ENCODE measurements around the gene CDON. TPM values are rescaled to one million over a fixed set of nuclear protein-coding genes. Genes with fewer than 3 reads are reported as not detected.

The CDON gene
- total RNA-seq, 3 donors from 2014 or later (not counting 1 experiment from before 2014, with no cell fraction given): 0.25 to 0.38 TPM; not detected in 1

DNA sequence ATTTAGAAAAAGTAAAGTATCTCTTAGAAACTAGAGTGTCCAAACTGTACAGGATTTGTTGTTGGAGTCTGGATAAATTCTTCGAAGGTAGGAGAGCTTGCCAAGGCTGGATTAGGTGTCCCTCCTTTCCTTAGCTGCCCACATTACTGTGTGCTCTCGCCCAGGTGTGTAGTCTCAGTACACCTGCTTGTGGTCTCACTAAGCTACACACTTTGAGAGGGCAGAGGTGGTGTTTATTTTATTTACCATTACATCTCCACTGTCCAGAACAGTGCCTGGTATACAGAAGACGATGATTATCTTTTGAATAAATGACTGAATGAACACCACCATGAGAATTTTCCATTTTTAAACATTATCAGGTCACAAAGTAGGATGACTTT is 80.3 kb downstream of the CDON start:
- Histone ChIP-seq H3K27me3 (ENCODE audit: control insufficient read depth, insufficient read depth, low read length) (no peaks in the 10 kb centered on the region), H3K27ac (ENCODE audit: low read length) (no peak overlapping the region), H3K4me1 (ENCODE audit: control insufficient read depth, insufficient read depth, low read length) (no peaks in the 10 kb centered on the region), H3K36me3 (ENCODE audit: control insufficient read depth, insufficient read depth, low read length) (no peaks in the 10 kb centered on the region), H3K9me3 (ENCODE audit: control insufficient read depth, insufficient read depth, low read length) (no peaks in the 10 kb centered on the region), H3K4me3 (ENCODE audit: low read length) (no peak overlapping the region)
- 95% methylated on average over 2 of the region's 3 CpGs for WGBS (ENCODE audit: insufficient coverage)
- intact Hi-C loops (cut with micrococcal nuclease): no loop called here
- Mint-ChIP-seq H3K27ac (no peak overlapping the region), H3K4me1 (peaks cover 0 to 5% of the 10 kb centered on the region in 2 donors), H3K27me3 (ENCODE audit: low read depth in 2 of 2) (peaks cover 4 to 29% of the 10 kb centered on the region in 2 donors), H3K9me3 (peaks cover 0 to 2% of the 10 kb centered on the region in 2 donors), H3K36me3 (no peaks in the 10 kb centered on the region), H3K4me3 (no peak overlapping the region)
- DNase-seq (no peak), ATAC-seq (no peak)
- TF ChIP-seq, protein P1, sequence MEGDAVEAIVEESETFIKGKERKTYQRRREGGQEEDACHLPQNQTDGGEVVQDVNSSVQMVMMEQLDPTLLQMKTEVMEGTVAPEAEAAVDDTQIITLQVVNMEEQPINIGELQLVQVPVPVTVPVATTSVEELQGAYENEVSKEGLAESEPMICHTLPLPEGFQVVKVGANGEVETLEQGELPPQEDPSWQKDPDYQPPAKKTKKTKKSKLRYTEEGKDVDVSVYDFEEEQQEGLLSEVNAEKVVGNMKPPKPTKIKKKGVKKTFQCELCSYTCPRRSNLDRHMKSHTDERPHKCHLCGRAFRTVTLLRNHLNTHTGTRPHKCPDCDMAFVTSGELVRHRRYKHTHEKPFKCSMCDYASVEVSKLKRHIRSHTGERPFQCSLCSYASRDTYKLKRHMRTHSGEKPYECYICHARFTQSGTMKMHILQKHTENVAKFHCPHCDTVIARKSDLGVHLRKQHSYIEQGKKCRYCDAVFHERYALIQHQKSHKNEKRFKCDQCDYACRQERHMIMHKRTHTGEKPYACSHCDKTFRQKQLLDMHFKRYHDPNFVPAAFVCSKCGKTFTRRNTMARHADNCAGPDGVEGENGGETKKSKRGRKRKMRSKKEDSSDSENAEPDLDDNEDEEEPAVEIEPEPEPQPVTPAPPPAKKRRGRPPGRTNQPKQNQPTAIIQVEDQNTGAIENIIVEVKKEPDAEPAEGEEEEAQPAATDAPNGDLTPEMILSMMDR (IDR thresholded peaks at IDR 0.05): no peak

DNA sequence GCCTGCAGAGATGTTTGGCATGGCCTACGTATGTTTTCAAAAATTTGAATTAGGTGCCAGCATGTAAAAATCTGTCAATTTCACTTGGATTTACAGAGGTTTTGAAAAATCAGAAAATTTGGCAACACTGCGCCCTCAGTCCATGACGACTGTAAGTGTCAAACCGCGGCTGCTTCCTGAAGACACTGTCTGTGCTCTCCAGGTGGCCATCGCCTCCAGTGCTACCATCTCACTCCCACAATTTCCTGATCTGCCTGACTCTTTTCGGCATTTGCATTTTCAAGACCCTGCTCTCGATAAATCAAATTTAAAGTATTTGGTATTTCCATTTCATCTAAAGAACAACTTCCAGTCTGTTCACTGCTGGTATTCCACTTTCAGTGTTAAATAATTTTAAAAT is 82.2 kb downstream of the CDON start:
- WGBS (ENCODE audit: insufficient coverage): 75% methylated on average over 8 of the region's 8 CpGs
- no peaks in the 10 kb centered on the region for H3K9me3 ChIP-seq (ENCODE audit: control insufficient read depth, insufficient read depth, low read length)
- no peak for DNase-seq
- H3K27ac ChIP-seq (ENCODE audit: low read length): no peak overlapping the region
- no peaks in the 10 kb centered on the region for H3K27me3 ChIP-seq (ENCODE audit: control insufficient read depth, insufficient read depth, low read length)
- H3K4me1 ChIP-seq (ENCODE audit: control insufficient read depth, insufficient read depth, low read length): no peaks in the 10 kb centered on the region
- Mint-ChIP-seq H3K27ac (no peak overlapping the region), H3K4me1 (peaks cover 0 to 5% of the 10 kb centered on the region in 2 donors), H3K27me3 (ENCODE audit: low read depth in 2 of 2) (peaks cover 0 to 36% of the 10 kb centered on the region in 2 donors), H3K36me3 (no peaks in the 10 kb centered on the region), H3K9me3 (peaks cover 0 to under 1% of the 10 kb centered on the region in 2 donors), H3K4me3 (no peak overlapping the region)
- intact Hi-C loops (cut with micrococcal nuclease): no loop called here
- H3K4me3 ChIP-seq (ENCODE audit: low read length): no peak overlapping the region
- no peaks in the 10 kb centered on the region for H3K36me3 ChIP-seq (ENCODE audit: control insufficient read depth, insufficient read depth, low read length)
- TF ChIP-seq, protein P1 (IDR thresholded peaks at IDR 0.05): no peak
- no peak for ATAC-seq

DNA sequence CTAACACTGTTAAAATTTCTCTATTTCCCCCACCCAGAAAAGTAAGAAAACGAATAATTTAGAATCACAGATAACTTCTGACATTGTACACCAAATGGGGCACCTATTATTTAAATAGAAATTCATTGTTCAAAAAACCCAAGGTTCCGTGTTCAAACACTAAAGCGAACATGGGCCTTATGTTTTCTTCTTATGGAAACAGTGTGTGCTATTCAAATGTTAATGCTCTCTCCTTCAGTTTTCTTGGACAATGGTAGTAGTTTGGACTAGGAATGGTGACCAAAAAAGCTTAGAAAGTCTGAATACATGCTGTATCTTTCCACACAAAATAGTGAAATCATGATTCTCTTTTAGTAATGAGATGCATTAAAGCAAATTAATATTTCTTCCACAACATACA is 83.2 kb downstream of the CDON start:
- no peak overlapping the region for H3K4me3 Mint-ChIP-seq

More for the DNA sequence above, 83.2 kb downstream of the CDON start:
- Histone ChIP-seq H3K27me3 (ENCODE audit: control insufficient read depth, insufficient read depth, low read length) (no peaks in the 10 kb centered on the region), H3K27ac (ENCODE audit: low read length) (no peak overlapping the region), H3K36me3 (ENCODE audit: control insufficient read depth, insufficient read depth, low read length) (no peaks in the 10 kb centered on the region), H3K9me3 (ENCODE audit: control insufficient read depth, insufficient read depth, low read length) (no peaks in the 10 kb centered on the region), H3K4me1 (ENCODE audit: control insufficient read depth, insufficient read depth, low read length) (no peaks in the 10 kb centered on the region), H3K4me3 (ENCODE audit: low read length) (no peak overlapping the region)
- Mint-ChIP-seq H3K27ac (no peak overlapping the region), H3K4me1 (peaks cover 0 to 5% of the 10 kb centered on the region in 2 donors), H3K36me3 (no peaks in the 10 kb centered on the region), H3K9me3 (no peaks in the 10 kb centered on the region), H3K27me3 (ENCODE audit: low read depth in 2 of 2) (peaks cover 0 to 36% of the 10 kb centered on the region in 2 donors)
- ATAC-seq (no peak), DNase-seq (no peak)
- 89% methylated on average over 3 of the region's 3 CpGs for WGBS (ENCODE audit: insufficient coverage)
- intact Hi-C loops (cut with micrococcal nuclease): no loop called here
- TF ChIP-seq, protein P1 (IDR thresholded peaks at IDR 0.05): no peak

All from natural killer cell (primary cell).